ENCODE measurements around the gene IQGAP1. TPM values are rescaled to one million over a fixed set of nuclear protein-coding genes. Genes with fewer than 3 reads are reported as not detected.

IQGAP1 gene
- total RNA-seq, 4 donors from 2014 or later = 202 to 243 (median 231) TPM

DNA sequence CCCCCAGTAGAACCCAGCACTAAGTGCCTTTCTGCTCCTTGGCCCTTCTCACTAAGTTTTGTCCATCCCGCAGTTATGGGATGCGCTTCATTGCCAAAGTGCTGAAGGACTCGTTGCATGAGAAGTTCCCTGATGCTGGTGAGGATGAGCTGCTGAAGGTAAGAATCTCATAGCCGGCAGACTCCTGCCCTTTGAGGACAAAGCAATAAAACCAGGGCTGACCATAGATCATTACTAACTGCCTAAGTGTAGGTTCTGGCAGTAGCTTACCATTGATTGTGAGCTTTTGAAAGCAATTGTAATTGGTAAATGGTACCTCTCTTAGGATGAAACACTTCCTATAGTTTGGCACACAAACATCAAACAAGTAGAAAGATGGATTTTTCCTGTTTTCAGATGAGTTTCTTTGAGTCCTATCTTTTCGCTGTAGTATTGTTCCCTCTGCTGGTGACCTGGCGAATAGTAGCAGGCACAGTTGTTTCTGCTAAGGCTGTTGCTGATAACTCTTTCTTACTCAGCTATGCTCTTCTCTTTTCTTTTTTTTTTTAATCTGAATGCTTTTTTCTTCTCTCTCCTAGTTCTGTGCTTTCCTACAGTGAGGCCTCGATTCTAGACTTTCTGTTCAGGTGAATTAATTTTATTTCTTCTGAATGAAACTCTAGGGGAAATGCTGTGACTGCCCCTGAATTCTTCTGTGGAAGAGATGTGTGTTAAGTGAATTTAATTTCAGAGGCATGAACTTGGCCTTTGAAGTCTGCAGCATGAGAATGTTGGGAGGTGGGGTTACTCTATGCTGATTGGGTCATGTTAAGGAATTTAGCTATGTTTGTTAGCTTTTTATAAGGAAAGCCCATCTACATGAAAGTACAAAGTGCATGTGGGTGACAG is 94.3 kb downstream of the IQGAP1 start:
- whole genome bisulfite sequencing, 2 donors = 59 to 62% methylated on average over 7 of the region's 7 CpGs

GRCh38 chr15:90483012-90483307 is 94.9 kb downstream of the IQGAP1 start:
- 43 to 48% methylated on average over 1 of the region's 1 CpG for WGBS, 2 donors
- intact Hi-C loops (cut with DNase I; ENCODE audit: low total_unique reads) = no loop called here
- DNase-seq (ENCODE audit: low spot score in 2 of 2) = no peak
- TF ChIP-seq POLR2A (IDR thresholded peaks at IDR 0.05) (no peak), CTCF (IDR thresholded peaks at IDR 0.05) (no peak)
- no peak overlapping the region for H3K4me3 ChIP-seq (ENCODE audit: low read depth, poor library complexity, severe bottlenecking)

More for the DNA sequence above, 94.3 kb downstream of the IQGAP1 start:
- no peak for DNase-seq (ENCODE audit: low spot score in 2 of 2)
- no peak for TF ChIP-seq POLR2A (IDR thresholded peaks at IDR 0.05)
- peak in 1 of 3 donors; percentile 66 for TF ChIP-seq CTCF (IDR thresholded peaks at IDR 0.05)
- intact Hi-C loops (cut with DNase I; ENCODE audit: low total_unique reads) = no loop called here
- H3K4me3 ChIP-seq (ENCODE audit: low read depth, poor library complexity, severe bottlenecking) = no peak overlapping the region

- WGBS, 2 donors = 89 to 92% methylated on average over 2 of the region's 2 CpGs
- TF ChIP-seq CTCF (IDR thresholded peaks at IDR 0.05) (no peak), POLR2A (IDR thresholded peaks at IDR 0.05) (no peak)
- intact Hi-C loops (cut with DNase I; ENCODE audit: low total_unique reads) = no loop called here
- no peak overlapping the region for H3K4me3 ChIP-seq (ENCODE audit: low read depth, poor library complexity, severe bottlenecking)
- no peak for DNase-seq (ENCODE audit: low spot score in 2 of 2)
These were observed 95.6 kb downstream of the IQGAP1 start for GRCh38 chr15:90483637-90484036.

DNA sequence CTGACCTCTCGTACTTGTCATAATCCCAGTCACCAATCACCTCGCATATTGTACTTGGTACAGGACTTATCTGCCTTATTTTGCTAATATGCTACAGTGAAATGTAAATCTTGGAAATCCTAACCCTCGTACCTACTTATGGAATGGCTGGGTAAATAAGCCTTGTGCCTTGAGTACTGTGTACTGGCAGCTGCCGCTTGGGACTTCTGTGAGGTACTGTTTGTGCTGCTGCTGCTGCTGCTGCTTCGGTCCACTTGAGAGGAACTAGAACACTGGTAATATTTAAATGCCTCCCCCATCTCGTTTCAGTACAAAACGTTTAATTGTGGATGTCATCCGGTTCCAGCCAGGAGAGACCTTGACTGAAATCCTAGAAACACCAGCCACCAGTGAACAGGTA is 99.1 kb downstream of the IQGAP1 start:
- intact Hi-C loops (cut with DNase I; ENCODE audit: low total_unique reads) = no loop called here
- DNase-seq (ENCODE audit: low spot score in 2 of 2) = no peak
- WGBS, 2 donors = 89 to 90% methylated on average over 8 of the region's 8 CpGs
- no peak overlapping the region for H3K4me3 ChIP-seq (ENCODE audit: low read depth, poor library complexity, severe bottlenecking)
- TF ChIP-seq POLR2A (IDR thresholded peaks at IDR 0.05) (no peak), CTCF (IDR thresholded peaks at IDR 0.05) (no peak)

DNA sequence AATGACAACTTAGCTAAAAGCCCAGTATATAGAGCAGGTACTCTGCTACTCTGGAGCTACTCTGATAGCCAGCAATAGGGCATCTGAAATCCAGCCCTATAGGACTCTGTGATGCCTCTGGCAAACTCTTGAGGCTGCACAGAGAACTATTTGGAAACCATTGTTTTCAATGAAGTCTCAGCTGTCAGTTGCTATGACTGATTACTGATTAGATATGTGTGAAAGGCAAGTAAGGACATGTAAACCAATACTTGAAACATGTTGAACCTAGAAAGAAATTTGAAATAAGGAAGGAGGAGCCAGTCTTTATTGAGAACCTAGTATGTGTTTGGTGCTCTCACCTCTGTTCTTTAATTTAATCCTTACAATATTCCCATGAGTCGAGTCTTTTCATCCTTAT is 101.5 kb downstream of the IQGAP1 start:
- DNase-seq (ENCODE audit: low spot score in 2 of 2) = no peak
- intact Hi-C loops (cut with DNase I; ENCODE audit: low total_unique reads) = no loop called here

More for the DNA sequence above, 101.5 kb downstream of the IQGAP1 start:
- TF ChIP-seq POLR2A (IDR thresholded peaks at IDR 0.05) (no peak), CTCF (IDR thresholded peaks at IDR 0.05) (no peak)
- 89 to 93% methylated on average over 1 of the region's 1 CpG for WGBS, 2 donors
- no peak overlapping the region for H3K4me3 ChIP-seq (ENCODE audit: low read depth, poor library complexity, severe bottlenecking)

All from lower leg skin (tissue), 4 donors.